ENCODE measurements around the gene PDE11A.

PDE11A gene

GRCh38 chr2:177651833-177652232 is 420.7 kb downstream of the PDE11A start:
- no peak for DNase-seq (ENCODE audit: low read depth)
- TF ChIP-seq CTCF (conservative IDR thresholded peaks at IDR 0.05; ENCODE audit: low read length), result no peak
- no peak overlapping the region for H3K4me3 ChIP-seq (ENCODE audit: low read length)

GRCh38 chr2:177649568-177650518 is 422.7 kb downstream of the PDE11A start:
- DNase-seq (ENCODE audit: low read depth), result no peak
- TF ChIP-seq CTCF (conservative IDR thresholded peaks at IDR 0.05; ENCODE audit: low read length), result no peak

GRCh38 chr2:177646791-177647190 is 425.8 kb downstream of the PDE11A start:
- H3K4me3 ChIP-seq (ENCODE audit: low read length), result no peak overlapping the region
- no peak for TF ChIP-seq CTCF (conservative IDR thresholded peaks at IDR 0.05; ENCODE audit: low read length)
- no peak for DNase-seq (ENCODE audit: low read depth)

More at GRCh38 chr2:177649568-177650518, 422.7 kb downstream of the PDE11A start:
- H3K4me3 ChIP-seq (ENCODE audit: low read length), result no peak overlapping the region

- no peak overlapping the region for H3K4me3 ChIP-seq (ENCODE audit: low read length)
- no peak for TF ChIP-seq CTCF (conservative IDR thresholded peaks at IDR 0.05; ENCODE audit: low read length)
- DNase-seq (ENCODE audit: low read depth), result no peak
Observed at GRCh38 chr2:177646241-177646640, 426.3 kb downstream of the PDE11A start.

GRCh38 chr2:177641331-177641730 is 431.2 kb downstream of the PDE11A start:
- DNase-seq (ENCODE audit: low read depth), result no peak
- TF ChIP-seq CTCF (conservative IDR thresholded peaks at IDR 0.05; ENCODE audit: low read length), result no peak
- no peak overlapping the region for H3K4me3 ChIP-seq (ENCODE audit: low read length)

- no peak for TF ChIP-seq CTCF (conservative IDR thresholded peaks at IDR 0.05; ENCODE audit: low read length)
- no peak for DNase-seq (ENCODE audit: low read depth)
- H3K4me3 ChIP-seq (ENCODE audit: low read length), result no peak overlapping the region
Observed at GRCh38 chr2:177640423-177640822, 432.2 kb downstream of the PDE11A start.

Data from AG10803 (cell line).